NCI-H526 (cell line): ENCODE data around the gene STK17B.
"Not testable (repeated sequence)": the region's sequence is repeated elsewhere in the genome, so short reads cannot be mapped to it uniquely, and the experiment has no call there.

ENCODE experiments used
- DNase-seq, 2 experiments: peaks; one replicate each; lab custom pipeline; 2025; lab: John Stamatoyannopoulos, UW

Gene STK17B

DNA sequence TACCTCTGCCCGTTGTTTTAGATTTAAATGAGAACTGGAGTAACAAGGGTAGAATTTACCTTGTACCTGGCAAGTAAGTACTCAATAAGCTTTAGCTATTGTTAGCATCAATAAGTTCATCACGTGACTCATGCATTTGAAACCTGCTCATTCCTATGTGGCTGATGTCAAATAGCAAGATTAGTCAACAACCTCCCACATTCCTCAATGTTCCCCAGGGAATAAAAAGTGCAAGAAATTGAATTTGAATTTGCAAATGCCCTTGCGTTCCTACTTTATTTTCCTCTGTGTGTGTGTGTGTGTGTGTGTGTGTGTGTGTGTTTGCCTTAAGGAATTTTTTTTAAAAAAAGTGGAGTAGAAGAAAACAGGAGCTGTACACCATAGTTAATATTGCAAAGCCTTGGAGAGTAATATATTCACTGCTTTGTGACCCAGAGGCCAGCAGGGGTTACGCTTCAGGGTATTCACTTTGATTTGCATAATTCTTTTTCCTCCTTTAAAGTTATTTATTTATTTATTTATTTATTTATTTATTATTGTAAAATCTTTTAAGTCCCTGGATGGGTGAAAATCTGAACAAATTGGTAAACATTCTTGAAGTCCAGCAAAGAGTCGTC lies 58.9 kb downstream of the STK17B start:
- DNase-seq, result peak in 1 of 2 experiments; percentile 21

DNA sequence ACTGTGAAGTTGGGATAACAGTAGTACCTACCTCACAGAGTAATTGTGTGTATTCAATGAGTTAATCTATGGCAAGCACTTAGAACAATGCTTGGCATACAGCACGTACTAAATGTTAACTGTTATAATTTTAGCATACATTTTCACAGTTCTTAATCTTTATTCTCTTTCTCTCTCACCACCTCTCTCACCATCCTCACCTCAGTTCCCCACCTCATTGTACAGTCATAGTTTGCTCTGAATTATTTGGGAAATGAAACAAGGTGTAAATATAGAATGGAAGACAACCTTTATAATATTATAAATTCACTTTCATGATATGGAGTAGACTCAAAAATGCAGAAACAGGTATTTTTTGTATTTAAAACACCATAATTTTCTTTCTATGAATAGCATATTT lies 62.8 kb downstream of the STK17B start:
- DNase-seq, result no peak

DNA sequence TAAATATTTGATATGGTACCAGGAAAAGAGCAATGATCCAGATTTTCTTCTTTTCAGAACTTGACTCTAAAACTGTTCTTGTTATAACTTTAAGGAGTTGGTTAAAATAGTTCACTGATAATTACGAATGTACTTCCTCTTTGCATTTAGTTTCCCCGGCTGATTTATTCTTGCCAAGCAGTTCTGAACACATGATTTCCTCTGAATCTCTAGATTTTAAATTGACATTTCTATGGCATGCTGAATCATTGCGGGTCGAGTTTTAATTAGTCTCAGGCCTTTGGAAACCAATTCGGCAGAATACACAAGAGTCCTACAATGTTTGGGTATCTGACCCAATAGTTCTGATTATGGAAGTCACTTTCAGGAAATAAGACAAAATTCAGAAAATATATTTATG lies 65.4 kb downstream of the STK17B start:
- DNase-seq, result no peak

DNA sequence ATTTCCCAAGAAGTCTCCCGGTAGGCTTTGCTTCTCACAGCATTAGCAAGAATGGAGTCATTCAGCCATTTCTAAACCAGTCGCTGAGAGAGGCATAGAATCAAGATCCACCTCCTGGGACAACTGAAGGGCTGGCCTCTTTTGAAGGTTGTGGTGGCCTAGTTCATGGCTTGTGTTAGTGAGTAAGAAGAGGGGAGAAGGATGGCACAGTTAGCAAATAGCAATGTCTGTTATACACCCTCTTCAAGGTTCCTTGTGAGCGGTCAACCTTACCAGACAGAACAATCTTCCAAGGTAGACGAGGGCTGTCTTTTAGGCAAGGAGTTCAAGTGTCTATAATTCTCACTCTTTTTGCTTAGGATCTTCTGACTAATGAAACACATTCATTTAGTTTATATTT lies 67.3 kb downstream of the STK17B start:
- DNase-seq, result no peak

DNA sequence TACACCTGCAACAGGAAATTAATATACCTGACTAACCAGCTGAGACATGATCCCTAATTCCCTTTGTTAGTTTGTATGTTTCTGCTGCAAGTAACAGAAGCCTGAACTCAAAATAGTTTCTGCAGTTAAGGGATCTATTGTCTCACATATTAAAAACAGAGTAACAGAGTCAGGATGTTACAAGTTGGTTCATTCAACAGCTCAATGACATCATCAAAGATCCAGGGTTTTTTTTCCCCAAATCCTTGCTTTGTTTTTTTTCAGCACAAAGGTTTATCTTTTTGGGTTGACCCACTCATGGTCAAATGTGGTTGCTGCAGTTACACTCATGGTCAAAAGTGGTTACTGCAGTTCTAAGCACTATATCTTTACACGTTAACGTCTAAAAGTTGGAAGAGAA lies 67.8 kb downstream of the STK17B start:
- no peak for DNase-seq

DNA sequence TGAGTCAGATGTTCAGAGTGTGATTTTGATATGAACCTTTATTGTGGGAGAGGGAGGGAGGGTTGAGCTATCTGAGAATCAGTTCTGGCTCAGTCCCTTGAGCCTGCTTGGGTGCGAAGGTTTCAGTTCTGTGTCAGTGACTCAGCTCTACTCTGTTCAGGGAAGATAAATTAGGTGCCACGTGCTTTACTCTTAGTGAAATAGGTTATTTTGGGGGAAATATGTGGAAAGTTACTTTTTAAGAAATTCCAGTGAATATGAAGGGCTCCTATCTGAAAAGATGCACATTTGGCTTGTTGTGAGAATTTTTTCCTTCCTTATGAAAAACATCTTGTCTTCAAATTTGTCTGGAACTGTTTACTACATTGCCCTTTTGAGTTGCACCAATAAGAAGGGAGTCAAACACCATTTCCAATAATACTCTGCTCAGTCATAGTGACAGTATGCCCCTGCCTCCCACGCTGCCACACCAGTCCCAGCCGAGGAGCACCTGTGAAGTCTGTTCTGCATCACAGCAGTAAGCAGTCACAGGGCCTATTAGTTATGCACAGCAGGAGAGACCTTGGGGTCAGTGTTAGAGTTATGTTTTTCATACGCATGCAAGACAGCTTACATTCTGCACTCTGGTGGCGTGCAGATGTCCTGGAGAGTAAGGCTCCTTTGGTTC lies 69.9 kb downstream of the STK17B start:
- peak; percentile 33 to 70 for DNase-seq

DNA sequence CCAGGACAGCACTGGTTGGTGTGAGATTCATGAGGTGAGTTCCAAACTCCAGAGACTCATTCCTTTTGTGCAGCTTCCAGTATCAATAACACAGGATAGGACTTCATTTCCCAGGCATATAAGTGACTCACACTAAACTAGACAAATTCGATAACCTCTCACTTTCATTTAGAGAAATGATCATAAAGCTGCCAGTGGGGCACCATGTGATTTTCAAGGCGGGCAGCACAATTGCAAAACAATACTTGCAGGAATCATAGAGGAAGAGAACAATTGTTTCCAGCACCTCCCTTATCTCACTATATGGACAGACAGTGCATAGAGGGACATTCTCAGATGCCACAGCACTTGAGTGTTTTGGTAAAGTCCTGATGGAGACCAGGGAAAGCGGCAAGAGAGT lies 71.5 kb downstream of the STK17B start:
- DNase-seq, result no peak

DNA sequence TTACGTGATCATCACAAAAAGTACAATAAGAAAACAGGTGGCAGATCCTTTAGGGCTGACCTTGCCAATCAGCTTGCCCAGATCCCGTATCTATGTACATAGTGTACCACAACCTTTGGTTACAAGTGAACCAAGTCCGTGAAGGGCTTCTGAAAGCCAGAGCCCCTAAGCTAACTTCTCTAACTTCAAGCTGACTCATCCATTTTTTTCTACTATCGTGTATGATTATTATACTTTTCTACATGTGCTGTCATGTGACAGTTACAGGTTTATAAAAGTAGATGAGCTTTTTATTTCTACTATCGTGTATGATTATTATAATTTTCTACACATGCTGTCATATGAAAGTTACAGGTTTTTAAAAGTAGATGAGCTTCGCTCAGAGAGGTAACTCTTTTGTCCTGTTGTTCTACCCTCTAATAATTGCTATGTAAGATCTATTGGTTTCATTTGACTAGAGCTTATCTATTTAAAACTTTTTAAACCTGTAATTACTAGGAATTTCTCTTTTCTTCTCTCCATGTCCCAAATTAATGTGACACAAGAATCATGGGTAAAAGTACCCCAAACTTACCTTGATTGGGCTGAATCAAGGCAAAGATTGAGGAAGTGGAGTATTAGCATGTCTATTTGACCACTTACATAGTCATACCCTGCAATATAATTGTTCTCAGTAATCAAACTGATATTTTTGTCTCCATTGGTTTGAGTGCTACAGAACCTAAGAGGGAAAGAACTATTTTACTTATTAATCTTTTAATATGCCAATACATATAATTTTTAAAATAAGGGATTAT lies 73.3 kb downstream of the STK17B start:
- DNase-seq, result peak; percentile 37 to 70

DNA sequence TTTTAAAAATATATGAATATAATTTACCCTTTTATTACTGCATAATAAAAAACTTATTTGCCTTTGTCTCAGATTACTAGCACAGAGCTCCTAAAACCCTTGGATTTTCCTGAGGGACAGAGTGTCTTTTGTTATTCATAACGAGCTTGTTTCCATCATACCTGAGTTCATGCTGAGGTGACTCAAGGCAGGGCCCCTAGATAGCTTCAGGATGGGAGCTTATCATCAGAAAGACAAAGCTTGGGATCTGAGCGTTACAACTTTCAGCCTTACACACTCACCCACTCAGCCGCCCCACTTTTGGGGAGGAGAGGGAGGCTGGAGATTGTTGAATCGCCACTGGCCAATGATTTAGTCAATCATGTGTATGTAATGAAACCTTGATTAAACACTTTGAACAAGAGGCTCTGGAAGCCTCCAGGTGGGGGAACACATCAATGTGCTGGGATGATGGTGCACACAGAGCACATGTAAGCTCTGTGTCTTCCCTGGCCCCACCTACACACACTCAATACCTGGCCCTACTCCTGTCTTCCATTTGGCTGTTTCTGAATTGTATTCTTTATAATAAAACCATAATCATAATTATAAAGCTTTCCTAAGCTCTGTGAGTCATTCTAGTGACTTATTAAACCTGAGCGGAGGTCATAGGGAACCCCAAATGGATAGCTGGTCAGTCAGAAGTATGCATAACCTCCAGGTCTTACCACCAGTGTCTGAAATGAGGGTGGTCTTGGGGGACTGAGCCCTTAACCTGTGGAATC lies 74.2 kb downstream of the STK17B start:
- DNase-seq, result peak; percentile 78 to 93

DNA sequence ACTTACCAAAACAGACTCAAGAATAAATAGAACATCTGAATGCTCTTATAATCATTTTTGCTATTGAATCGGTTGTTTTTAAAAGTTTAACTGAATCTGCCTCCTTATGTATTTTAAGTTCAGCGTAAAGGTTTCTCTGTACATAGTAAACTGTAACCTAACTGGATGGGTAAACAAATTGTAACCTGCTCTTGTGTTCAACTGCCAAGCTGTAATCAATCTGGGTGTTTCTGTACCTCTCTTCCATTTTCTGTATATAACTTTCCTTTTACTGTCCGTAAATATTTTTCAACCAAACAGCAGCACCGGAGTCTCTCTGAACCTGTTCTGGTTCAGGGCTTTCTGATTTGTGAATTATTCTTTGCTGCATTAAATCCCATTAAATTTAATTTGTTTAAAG lies 75.1 kb downstream of the STK17B start:
- peak; percentile 19 to 23 for DNase-seq

DNA sequence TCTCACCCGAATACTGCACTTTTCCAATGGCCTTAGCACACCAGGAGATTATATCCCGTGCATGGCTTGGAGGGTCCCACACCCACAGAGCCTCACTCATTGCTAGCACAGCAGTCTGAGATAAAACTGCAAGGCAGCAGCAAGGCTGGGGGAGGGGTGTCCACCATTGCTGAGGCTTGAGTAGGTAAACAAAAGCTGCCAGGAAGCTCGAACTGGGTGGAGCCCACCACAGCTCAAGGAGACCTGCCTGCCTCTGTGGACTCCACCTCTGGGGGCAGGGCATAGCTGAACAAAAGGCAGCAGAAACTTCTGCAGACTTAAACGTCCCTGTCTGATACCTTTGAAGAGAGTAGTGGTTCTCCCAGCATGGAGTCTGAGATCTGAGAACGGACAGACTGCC lies 81.9 kb downstream of the STK17B start:
- not testable (repeated sequence) for DNase-seq

DNA sequence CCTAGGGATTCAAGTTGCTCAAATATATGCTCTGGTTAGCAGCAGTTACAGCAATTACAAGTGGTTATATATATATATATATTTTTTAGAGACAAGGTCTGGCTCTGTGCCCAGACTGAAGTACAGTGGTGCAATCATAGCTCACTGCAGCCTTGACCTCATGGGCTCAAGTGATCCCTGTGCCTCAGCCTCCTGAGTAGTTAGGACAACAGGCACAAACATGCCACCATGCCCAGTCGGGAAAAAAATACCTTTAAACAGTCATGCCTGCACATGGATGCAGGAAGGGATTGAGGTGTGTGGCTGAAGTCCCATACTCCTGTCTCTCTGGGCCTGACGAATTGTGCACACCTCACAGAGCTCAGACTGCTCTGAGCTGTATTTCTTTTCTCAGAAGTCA lies 83.2 kb downstream of the STK17B start:
- DNase-seq, result no peak

DNA sequence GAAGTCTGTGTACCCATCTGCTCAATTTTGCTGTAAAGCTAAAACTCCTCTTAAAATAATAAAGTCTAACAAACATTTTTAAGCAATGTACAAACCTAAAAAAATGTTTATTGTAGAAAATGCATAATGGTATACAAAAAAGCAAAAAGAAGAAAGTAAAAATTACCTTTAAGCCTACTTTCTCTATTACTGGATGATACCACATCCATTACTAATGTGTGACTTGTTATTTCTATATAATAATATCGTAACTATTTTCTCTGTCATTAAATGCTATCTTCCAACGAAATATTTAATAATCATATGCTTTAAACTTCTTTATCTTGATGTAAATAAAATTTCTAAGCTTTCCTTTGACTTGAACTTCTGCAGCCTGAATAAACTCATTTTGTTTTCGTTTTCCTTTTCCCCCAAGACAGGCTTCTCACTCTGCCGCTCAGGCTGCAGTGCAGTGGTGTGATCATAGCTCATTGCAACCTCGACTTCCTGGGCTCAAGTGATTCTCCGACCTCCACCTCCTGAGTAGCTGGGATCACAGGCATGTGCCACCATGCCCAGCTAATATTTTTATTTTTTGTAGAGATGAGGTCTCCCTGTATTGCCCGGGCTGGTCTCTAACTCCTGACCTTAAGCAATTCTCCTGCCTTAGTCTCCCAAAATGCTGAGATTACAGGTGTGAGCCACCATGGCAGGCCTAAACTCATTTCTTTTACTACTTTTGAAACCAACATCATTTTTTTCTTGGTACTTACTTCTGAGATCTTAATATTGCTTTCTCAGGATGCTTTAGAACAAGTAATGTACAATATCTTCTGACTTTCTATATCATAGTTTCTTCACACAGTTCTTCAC lies 84.6 kb downstream of the STK17B start:
- no peak for DNase-seq

DNA sequence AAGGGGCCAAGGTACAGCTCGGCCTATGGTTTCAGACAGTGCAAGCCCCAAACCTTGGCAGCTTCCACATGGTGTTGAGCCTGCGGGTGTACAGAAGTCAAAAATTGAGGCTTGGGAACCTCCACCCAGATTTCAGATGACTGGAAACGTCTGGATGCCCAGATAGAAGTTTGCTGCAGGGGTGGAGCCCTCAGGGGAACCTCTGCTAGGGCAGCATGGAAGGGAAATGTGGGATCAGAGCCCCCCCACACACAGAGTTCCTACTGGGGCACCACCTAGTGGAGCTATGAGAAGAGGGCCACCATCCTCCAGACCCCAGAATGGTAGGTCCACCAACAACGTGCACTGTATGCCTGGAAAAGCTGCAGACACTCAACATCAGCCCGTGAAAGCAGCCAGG lies 87.8 kb downstream of the STK17B start:
- DNase-seq, result no peak
